ENCODE measurements around the gene CEP72.

GRCh38 chr5:616484-617039 lies 4.4 kb downstream of the CEP72 start:
- no peak for TF ChIP-seq POLR2A (IDR thresholded peaks at IDR 0.05)
- TF ChIP-seq CTCF (IDR thresholded peaks at IDR 0.05) = no peak

All from breast epithelium (tissue), 3 donors.